ENCODE measurements around the gene CFAP68. TPM values are rescaled to one million over a fixed set of nuclear protein-coding genes. Genes with fewer than 3 reads are reported as not detected.

Gene CFAP68, protein sequence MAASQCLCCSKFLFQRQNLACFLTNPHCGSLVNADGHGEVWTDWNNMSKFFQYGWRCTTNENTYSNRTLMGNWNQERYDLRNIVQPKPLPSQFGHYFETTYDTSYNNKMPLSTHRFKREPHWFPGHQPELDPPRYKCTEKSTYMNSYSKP
- 23.1 and 23.9 TPM in 2 replicates for total RNA-seq (2014; rRNA removed; shearing (Covaris generic))

DNA sequence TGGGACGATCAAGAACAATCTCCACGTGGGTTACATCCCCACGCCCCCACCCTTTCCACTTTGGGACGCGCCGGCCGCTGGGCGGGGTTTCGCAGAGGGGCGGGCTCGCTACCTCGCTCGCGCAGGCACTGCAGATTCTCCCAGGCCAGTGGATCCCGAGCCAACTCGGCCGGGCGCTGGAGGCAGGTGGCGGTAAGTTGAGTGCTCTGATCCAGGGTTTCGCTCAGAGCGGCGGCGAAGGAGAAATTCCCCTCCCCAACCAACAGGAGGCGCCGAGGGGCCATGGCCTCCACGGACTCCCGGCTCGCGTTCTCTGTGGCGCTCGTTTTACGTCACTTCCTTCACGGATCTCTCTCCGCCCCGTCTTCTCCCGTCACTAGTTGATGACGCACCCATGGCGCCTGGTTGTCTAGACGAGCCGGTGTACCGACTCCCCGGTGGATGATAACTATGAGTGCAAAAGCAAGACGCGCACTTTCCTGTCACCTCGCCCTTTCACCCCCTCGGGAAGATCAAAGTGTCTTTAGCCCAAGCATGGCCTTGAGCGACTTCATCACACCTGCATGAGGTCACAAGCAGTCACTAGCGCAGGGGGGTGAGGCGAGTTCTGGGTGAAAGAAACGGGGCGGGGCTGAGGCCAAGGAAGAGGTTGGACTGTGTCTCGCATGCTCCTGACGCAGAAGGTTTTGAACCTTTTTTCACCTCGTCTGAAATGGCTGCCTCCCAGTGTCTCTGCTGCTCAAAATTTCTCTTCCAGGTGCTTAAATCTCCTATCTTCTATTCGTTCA is at the start of gene CFAP68, which contains the start of gene FDXACB1:
CFAP68 (plus strand) TSS at position 693 of the 788 bp plus-strand sequence; CDS start at position 713, 20 bp downstream.
FDXACB1 (minus strand) TSS at position 317 of the 788 bp plus-strand sequence; CDS start at position 284, 33 bp downstream.
- Histone ChIP-seq H3K27me3 (no peaks in the 10 kb centered on the region), H3K9me3 (replicated peaks) (no peaks in the 10 kb centered on the region), H3K27ac (peak within 1 kb of the TSS; percentile 93), H3K4me1 (no peaks in the 10 kb centered on the region), H3K4me3 (peak within 1 kb of the TSS; percentile 78), H3K36me3 (no peaks in the 10 kb centered on the region)
- peak; percentile 95 to 97 for DNase-seq

DNA sequence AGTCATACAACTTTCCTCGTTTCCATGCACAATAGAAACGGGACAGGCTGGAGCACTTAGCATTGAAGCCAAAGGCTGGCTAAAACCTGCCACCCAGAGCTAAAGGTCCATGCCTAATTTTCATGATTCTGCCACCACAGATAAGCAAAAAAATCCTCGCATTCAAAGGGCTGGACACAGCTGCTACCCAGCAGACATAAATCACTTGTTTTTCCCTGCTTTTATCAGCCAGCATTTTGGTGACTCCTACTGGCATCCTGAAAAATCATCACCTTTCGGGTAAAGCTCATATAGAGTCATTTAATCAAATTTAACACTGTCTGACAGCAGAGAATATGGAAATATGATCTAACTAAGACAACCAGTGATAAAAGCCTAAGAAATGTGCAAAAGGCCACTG is 45.8 kb upstream of the CFAP68 start:
- Histone ChIP-seq H3K36me3 (no peaks in the 10 kb centered on the region; the same call in none of the 2 replicates), H3K4me1 (no peaks in the 10 kb centered on the region), H3K9me3 (replicated peaks) (no peaks in the 10 kb centered on the region), H3K27ac (no peak overlapping the region), H3K27me3 (no peaks in the 10 kb centered on the region), H3K4me3 (no peak overlapping the region)
- no peak for DNase-seq

- Histone ChIP-seq H3K4me1 (no peaks in the 10 kb centered on the region), H3K27me3 (no peaks in the 10 kb centered on the region), H3K36me3 (no peaks in the 10 kb centered on the region; the same call in none of the 2 replicates), H3K4me3 (no peak overlapping the region), H3K27ac (no peak overlapping the region), H3K9me3 (replicated peaks) (no peaks in the 10 kb centered on the region)
- DNase-seq: no peak
Measured at GRCh38 chr11:111834432-111835163, 44.7 kb upstream of the CFAP68 start.

- Histone ChIP-seq H3K4me3 (no peak overlapping the region), H3K27ac (no peak overlapping the region), H3K9me3 (replicated peaks) (no peaks in the 10 kb centered on the region), H3K4me1 (no peaks in the 10 kb centered on the region), H3K27me3 (no peaks in the 10 kb centered on the region), H3K36me3 (peaks cover 3% of the 10 kb centered on the region)
- no peak for DNase-seq
Measured at GRCh38 chr11:111835665-111836064, 43.7 kb upstream of the CFAP68 start.

DNA sequence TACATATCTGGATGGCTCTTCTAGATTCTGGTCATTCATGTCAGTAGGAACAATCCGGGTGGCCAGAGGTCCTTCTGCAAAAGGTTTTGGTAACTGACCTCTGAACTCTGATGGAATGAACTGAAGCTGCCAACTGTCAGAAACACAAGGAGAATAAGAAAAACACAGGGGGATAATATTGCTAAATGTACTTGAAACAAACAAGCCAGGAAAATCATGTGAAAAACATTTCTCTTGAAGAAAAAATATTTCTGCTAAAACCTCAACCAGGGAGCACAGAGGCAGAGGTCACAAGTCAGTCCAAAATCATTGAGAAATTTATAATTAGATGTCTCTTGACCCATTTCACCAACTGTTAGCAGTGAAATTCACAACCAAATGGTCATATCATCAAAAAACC is 43.2 kb upstream of the CFAP68 start:
- Histone ChIP-seq H3K27ac (no peak overlapping the region), H3K4me3 (no peak overlapping the region), H3K27me3 (no peaks in the 10 kb centered on the region), H3K36me3 (peaks cover 3% of the 10 kb centered on the region), H3K4me1 (no peaks in the 10 kb centered on the region), H3K9me3 (replicated peaks) (no peaks in the 10 kb centered on the region)
- DNase-seq: no peak

- no peak overlapping the region for H3K27ac ChIP-seq
- no peak for DNase-seq
- no peaks in the 10 kb centered on the region for H3K4me1 ChIP-seq
- H3K4me3 ChIP-seq: no peak overlapping the region
- H3K9me3 ChIP-seq (replicated peaks): no peaks in the 10 kb centered on the region
- no peaks in the 10 kb centered on the region for H3K27me3 ChIP-seq
- H3K36me3 ChIP-seq: peaks cover 3% of the 10 kb centered on the region
Measured at GRCh38 chr11:111836721-111837120, 42.6 kb upstream of the CFAP68 start.

DNA sequence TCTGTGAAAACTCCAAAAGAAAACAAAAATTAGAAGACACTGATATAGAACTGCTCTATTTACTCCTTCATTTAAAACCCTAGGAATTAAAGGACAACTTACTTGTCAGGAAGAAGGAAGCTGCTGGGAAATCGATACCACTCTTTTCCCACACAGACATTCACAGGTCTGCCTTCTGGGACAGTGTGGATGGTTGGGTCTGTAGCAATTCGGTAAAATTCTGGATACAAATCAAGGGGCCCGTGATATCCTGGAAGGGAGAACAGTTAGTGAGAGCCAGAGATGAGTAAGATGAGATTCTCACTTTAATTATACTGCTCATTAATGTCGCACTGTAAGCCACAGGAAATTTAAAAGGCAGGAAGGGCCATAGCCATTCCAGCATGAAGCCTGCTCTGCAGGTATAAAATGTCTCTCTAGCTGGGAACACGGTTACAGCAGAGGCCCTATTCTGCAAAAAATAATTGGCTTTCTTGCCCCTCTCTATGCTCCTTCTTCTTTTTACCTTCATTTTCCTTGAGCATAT is 41.9 kb upstream of the CFAP68 start:
- no peaks in the 10 kb centered on the region for H3K27me3 ChIP-seq
- DNase-seq: no peak
- peaks cover 3% of the 10 kb centered on the region; the same call in 1 of the 2 replicates for H3K36me3 ChIP-seq
- no peaks in the 10 kb centered on the region for H3K4me1 ChIP-seq
- H3K27ac ChIP-seq: no peak overlapping the region
- H3K4me3 ChIP-seq: no peak overlapping the region
- no peaks in the 10 kb centered on the region for H3K9me3 ChIP-seq (replicated peaks)

GRCh38 chr11:111838054-111838453 is 41.3 kb upstream of the CFAP68 start:
- Histone ChIP-seq H3K4me1 (no peaks in the 10 kb centered on the region), H3K4me3 (no peak overlapping the region), H3K36me3 (peaks cover 3% of the 10 kb centered on the region; the same call in 1 of the 2 replicates), H3K27ac (no peak overlapping the region), H3K9me3 (replicated peaks) (no peaks in the 10 kb centered on the region), H3K27me3 (no peaks in the 10 kb centered on the region)
- DNase-seq: no peak

DNA sequence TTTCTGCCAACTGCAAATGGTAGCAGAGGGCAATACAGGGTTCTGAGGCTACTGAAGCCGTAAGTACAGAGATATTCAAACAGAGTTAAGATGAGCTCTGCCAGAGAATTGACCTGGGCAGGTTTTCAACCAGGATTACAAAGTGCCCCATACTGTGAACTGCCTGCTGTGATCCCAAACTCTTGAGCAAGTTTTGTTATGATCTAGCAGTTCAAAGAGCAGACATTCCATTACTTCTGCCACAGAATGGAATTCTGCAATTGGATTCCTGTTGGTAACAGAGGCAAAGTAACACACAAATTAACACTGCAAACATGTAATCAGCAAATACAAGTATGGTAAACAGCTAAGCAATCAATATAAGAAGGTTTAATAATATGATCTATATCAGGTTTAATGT is 39.2 kb upstream of the CFAP68 start:
- Histone ChIP-seq H3K9me3 (replicated peaks) (no peaks in the 10 kb centered on the region), H3K4me3 (no peak overlapping the region), H3K27ac (no peak overlapping the region), H3K27me3 (no peaks in the 10 kb centered on the region), H3K4me1 (no peaks in the 10 kb centered on the region), H3K36me3 (peaks cover 3% of the 10 kb centered on the region; the same call in 1 of the 2 replicates)
- no peak for DNase-seq

DNA sequence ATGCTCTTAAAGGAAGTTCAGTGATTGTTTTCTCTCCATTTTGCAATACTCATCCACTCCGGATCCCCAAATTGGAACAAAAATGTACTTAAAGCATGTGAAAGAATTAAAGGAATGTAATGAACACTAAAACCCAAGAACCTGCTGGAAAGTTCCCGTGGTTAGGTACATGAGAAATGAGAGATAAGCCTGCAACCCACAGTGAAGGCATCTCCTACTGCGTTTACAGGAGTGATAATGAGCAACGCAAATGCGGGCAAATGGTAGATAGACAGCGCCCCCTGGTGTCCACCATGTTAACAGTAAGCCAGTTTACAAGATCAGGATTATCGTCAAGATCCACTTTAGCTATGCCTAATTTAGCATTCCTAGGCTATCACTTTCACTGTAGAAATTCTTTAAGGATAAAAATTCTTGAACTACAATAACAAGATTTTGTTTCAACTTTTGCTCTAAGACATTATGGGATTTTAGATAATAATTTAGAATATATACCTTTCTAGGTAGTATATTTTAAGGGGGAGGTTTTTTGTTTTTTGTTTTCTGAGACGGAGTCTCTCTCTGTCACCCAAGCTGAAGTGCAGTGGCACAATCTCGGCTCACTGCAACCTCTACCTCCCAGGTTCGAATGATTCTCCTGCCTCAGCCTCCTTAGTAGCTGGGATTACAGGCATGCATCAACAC is 37.8 kb upstream of the CFAP68 start:
- no peak overlapping the region for H3K4me3 ChIP-seq
- no peaks in the 10 kb centered on the region for H3K9me3 ChIP-seq (replicated peaks)
- peak; percentile 70 to 85 for DNase-seq
- H3K36me3 ChIP-seq: peaks cover 3% of the 10 kb centered on the region; the same call in 1 of the 2 replicates
- H3K27ac ChIP-seq: no peak overlapping the region
- no peaks in the 10 kb centered on the region for H3K4me1 ChIP-seq
- no peaks in the 10 kb centered on the region for H3K27me3 ChIP-seq

DNA sequence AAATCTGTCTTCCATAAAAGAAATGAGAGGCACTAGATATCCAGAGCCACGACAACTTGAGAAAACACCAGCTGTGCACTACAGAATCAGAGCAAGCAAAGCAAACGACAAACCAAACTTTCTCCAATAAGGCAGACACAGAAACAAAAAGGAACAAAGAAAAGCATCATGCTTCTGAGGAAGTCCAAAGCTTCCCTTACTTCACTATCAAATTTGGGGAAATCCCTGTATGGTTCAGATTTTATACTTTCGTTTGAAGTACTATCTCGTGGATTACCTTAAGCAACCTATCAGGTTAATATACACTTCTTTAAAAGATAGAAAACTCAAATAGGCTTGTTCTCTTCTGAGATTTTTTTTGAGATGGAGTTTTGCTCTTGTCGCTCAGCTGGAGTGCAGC is 35.7 kb upstream of the CFAP68 start:
- Histone ChIP-seq H3K9me3 (replicated peaks) (no peaks in the 10 kb centered on the region), H3K27me3 (no peaks in the 10 kb centered on the region), H3K4me3 (no peak overlapping the region), H3K36me3 (0 out of 2 replicates have a peak, but pooled peaks cover 3% of the 10 kb centered on the region), H3K4me1 (no peaks in the 10 kb centered on the region), H3K27ac (no peak overlapping the region)
- no peak for DNase-seq

- Histone ChIP-seq H3K36me3 (no peaks in the 10 kb centered on the region), H3K9me3 (replicated peaks) (no peaks in the 10 kb centered on the region), H3K4me3 (no peak overlapping the region), H3K27me3 (no peaks in the 10 kb centered on the region), H3K4me1 (no peaks in the 10 kb centered on the region), H3K27ac (no peak overlapping the region)
- no peak for DNase-seq
Measured at GRCh38 chr11:111845276-111846028, 33.9 kb upstream of the CFAP68 start.

DNA sequence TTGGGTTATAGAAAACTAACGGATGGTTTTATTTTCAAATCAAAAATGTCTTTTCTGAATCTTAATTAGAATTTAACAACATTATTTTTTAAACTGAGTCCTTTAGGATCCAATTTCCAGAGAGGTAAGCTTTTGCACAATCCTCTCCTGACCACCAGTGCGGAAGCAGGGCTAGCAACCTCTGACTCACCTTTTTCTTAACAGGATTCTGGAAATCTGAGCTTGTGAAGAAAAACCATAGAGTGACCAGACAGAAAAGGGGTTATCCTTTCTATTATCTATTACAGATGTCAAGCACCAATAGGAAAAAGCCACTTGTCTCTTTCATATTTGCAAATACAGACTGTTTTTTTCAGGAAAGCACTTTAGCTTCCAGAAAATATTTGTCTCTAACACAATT is 33.3 kb upstream of the CFAP68 start:
- Histone ChIP-seq H3K36me3 (no peaks in the 10 kb centered on the region), H3K27me3 (no peaks in the 10 kb centered on the region), H3K27ac (no peak overlapping the region), H3K4me3 (no peak overlapping the region), H3K4me1 (no peaks in the 10 kb centered on the region), H3K9me3 (replicated peaks) (no peaks in the 10 kb centered on the region)
- DNase-seq: no peak

GRCh38 chr11:111846636-111847035 is 32.7 kb upstream of the CFAP68 start:
- Histone ChIP-seq H3K27ac (no peak overlapping the region), H3K4me3 (no peak overlapping the region), H3K4me1 (no peaks in the 10 kb centered on the region), H3K36me3 (no peaks in the 10 kb centered on the region), H3K9me3 (replicated peaks) (no peaks in the 10 kb centered on the region), H3K27me3 (no peaks in the 10 kb centered on the region)
- no peak for DNase-seq
